K562 (cell line): Measurements from ENCODE around the gene ZFAND2B. TPM values are rescaled to one million over a fixed set of nuclear protein-coding genes. Genes with fewer than 3 reads are reported as not detected.

Source experiments
- ESRRA ChIP-seq: fragments of 450-650 bp; IDR thresholded peaks from 2 replicates; pipeline ENCODE4 v1.6.1; 2014; ENCODE audit warnings: low read depth, mild to moderate bottlenecking, moderate library complexity, borderline replicate concordance
- FOXA1 ChIP-seq: fragments of 450-650 bp; IDR thresholded peaks from 2 replicates; pipeline ENCODE4 v1.6.1; 2016; ENCODE audit warnings: mild to moderate bottlenecking, borderline replicate concordance
- GABPB1 ChIP-seq: sonication (generic); formaldehyde crosslinking; IDR thresholded peaks from 2 replicates; pipeline ENCODE4 v1.8.0; 2022; ENCODE audit warnings: mild to moderate bottlenecking, missing genetic modification reagents
- HNRNPL ChIP-seq: fragments of 200-400 bp; formaldehyde crosslinking; IDR thresholded peaks from 2 replicates; pipeline ENCODE4 v1.6.1; 2017; ENCODE audit warnings: low read depth, mild to moderate bottlenecking, low read length
- ILF3 ChIP-seq: fragments of 450-650 bp; IDR thresholded peaks from 2 replicates; pipeline ENCODE4 v1.6.1; 2018; ENCODE audit warnings: antibody characterized with exemption, mild to moderate bottlenecking, moderate library complexity, borderline replicate concordance
- MEF2A ChIP-seq: IDR thresholded peaks from 2 replicates; pipeline ENCODE4 v1.6.1; 2011; ENCODE audit warnings: low read depth, mild to moderate bottlenecking, low read length, moderate library complexity; ENCODE audit not compliant: control insufficient read depth
- RBBP5 ChIP-seq: fragments of 200-600 bp; sonication (generic); IDR thresholded peaks from 2 replicates; pipeline ENCODE4 v1.6.1; 2012; ENCODE audit warnings: borderline replicate concordance, mild to moderate bottlenecking, low read length, control low read depth, inconsistent platforms; ENCODE audit not compliant: insufficient read depth, poor library complexity, severe bottlenecking
- SAP30 ChIP-seq: fragments of 200-600 bp; sonication (generic); IDR thresholded peaks from 2 replicates; pipeline ENCODE4 v1.6.1; 2012; ENCODE audit warnings: borderline replicate concordance, low read depth, mild to moderate bottlenecking, moderate library complexity, low read length, control low read depth, inconsistent platforms; ENCODE audit not compliant: insufficient read depth, poor library complexity, severe bottlenecking
- YY1 ChIP-seq, 3 experiments: IDR thresholded peaks; 2 replicates each; pipeline ENCODE4 v1.6.1; 2011; ENCODE audit warnings: low read length in 2 of 3, mild to moderate bottlenecking in 2 of 3, moderate library complexity in 2 of 3, borderline replicate concordance in 1 of 3, control low read depth in 1 of 3, low read depth in 1 of 3; ENCODE audit not compliant: insufficient read depth in 3 of 3, insufficient replicate concordance in 2 of 3, control insufficient read depth in 1 of 3, insufficient read length in 1 of 3; ENCODE audit errors: extremely low read depth in 1 of 3
- ZC3H11A ChIP-seq: IDR thresholded peaks from 2 replicates; pipeline ENCODE4 v1.6.1; 2012; ENCODE audit warnings: low read depth, low read length, improper control_type of control experiment
- ZEB2 ChIP-seq: fragments of 450-650 bp; IDR thresholded peaks from 2 replicates; pipeline ENCODE4 v1.6.1; 2016
- polyA plus RNA-seq, 8 experiments: library from polyadenylated mRNA; depleted of rRNA in 4 of 8; stranded (reverse) in 5 of 8; unstranded in 3 of 8; fragments of >200 nt; fragmentation: Nextera tagmentation in 2 of 8; fragmentation: Illumina TruSeq in 1 of 8; extraction: Ambion mirVana in 2 of 8; extraction: Trizol in 1 of 8; gene quantifications; 2 replicates each; pipeline versions ENCODE4 v1.2.1 to v1.2.3, GENCODE V29; 2011 to 2014; ENCODE audit warnings: inconsistent platforms in 1 of 8, missing spikeins in 1 of 8
- total RNA-seq, 7 experiments: library from RNA; depleted of rRNA in 6 of 7; stranded (reverse); fragments of >200 nt in 6 of 7; fragmentation: Illumina TruSeq in 2 of 7; extraction: Trizol in 2 of 7; gene quantifications; 2 replicates each; pipeline versions ENCODE4 v1.2.1 to v1.2.3, GENCODE V29; 2011 to 2021; ENCODE audit warnings: low replicate concordance in 1 of 7
- TF ChIP-seq, protein P1 (sequence below): fragments of 250-450 bp; sonication (Bioruptor Pico); IDR thresholded peaks from 2 replicates; pipeline ENCODE4 v1.4.0; 2020; ENCODE audit warnings: mild to moderate bottlenecking
- TF ChIP-seq, protein P2 (sequence below): fragments of 200-400 bp; formaldehyde crosslinking; IDR thresholded peaks from 2 replicates; pipeline ENCODE4 v1.6.1; 2017; ENCODE audit warnings: mild to moderate bottlenecking, low read depth, low read length, moderate library complexity
- TF ChIP-seq, protein P3 (sequence below): fragments of 250-450 bp; sonication (Bioruptor Pico); IDR thresholded peaks from 2 replicates; pipeline ENCODE4 v1.5.0; 2021

ZFAND2B gene
- total and polyA plus RNA-seq, 9 of the 15 experiments (the other 6 are each of a cell fraction or from before 2014, with no cell fraction given) = 9.9 to 33.3 (median 26.1) TPM

DNA sequence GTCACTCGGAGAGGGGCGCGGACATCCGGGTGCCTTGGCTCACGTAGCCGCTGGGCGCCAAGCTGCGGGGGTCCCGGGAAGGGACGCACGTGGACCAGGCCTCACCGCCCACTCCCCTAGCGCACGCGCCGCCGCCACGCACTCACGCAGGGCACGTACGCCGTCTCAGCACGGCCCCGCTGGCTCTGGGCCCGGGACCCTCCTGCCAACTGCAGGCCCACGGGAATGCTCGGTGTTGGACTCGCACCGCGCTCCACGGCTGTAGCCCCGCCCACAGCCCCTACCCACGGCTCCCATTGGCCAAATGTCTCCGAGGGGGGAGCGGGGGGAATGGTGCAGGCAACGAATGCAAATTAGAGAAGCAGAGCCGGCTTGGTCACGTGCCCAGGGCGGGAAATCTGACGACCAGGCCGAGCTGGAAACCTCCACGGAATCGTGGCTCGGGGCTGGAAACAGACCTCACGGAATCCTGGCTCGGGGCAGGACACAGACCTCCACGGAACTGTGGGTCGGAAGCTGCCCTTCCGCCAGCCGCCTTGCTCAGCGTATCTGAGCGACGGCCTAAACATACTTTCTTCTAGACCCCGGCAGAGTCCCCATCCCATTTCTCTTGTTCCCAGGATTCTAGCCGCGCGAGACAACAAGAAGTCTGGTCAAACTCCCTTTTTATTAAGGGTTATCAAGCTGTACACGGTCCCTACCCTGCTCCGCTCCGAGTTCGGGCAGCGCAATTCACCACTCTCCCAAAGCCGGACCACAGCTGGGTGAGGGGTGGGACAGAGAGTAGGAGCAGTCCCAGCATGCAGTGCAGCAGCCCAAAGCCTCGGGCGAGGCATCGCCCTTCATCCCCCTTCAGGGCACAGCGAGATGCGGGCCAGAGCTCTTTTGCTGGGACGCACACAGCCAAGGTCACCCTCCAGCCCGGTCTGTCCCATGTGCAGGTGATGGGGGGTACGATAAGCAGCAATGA lies 12.4 kb downstream of the ZFAND2B start, which contains the start of gene ABCB6 (continued):
- no peak for TF ChIP-seq ILF3
- TF ChIP-seq FOXA1 = no peak
- 0 out of 2 replicates have a peak, but pooled peaks have one; percentile 10 for TF ChIP-seq ESRRA
- TF ChIP-seq MEF2A = no peak
- TF ChIP-seq GABPB1 (CRISPR knock-in tag) = peak; percentile 55
- TF ChIP-seq, protein P1, sequence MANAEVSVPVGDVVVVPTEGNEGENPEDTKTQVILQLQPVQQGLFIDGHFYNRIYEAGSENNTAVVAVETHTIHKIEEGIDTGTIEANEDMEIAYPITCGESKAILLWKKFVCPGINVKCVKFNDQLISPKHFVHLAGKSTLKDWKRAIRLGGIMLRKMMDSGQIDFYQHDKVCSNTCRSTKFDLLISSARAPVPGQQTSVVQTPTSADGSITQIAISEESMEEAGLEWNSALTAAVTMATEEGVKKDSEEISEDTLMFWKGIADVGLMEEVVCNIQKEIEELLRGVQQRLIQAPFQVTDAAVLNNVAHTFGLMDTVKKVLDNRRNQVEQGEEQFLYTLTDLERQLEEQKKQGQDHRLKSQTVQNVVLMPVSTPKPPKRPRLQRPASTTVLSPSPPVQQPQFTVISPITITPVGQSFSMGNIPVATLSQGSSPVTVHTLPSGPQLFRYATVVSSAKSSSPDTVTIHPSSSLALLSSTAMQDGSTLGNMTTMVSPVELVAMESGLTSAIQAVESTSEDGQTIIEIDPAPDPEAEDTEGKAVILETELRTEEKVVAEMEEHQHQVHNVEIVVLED (CRISPR knock-in tag) = peak; percentile 74
- TF ChIP-seq, protein P2, sequence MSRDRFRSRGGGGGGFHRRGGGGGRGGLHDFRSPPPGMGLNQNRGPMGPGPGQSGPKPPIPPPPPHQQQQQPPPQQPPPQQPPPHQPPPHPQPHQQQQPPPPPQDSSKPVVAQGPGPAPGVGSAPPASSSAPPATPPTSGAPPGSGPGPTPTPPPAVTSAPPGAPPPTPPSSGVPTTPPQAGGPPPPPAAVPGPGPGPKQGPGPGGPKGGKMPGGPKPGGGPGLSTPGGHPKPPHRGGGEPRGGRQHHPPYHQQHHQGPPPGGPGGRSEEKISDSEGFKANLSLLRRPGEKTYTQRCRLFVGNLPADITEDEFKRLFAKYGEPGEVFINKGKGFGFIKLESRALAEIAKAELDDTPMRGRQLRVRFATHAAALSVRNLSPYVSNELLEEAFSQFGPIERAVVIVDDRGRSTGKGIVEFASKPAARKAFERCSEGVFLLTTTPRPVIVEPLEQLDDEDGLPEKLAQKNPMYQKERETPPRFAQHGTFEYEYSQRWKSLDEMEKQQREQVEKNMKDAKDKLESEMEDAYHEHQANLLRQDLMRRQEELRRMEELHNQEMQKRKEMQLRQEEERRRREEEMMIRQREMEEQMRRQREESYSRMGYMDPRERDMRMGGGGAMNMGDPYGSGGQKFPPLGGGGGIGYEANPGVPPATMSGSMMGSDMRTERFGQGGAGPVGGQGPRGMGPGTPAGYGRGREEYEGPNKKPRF = no peak
- TF ChIP-seq HNRNPL = peak; percentile 48; the same call in 1 of the 2 replicates
- TF ChIP-seq ZEB2 = no peak
- TF ChIP-seq RBBP5 = peak; percentile 69
- TF ChIP-seq, protein P3, sequence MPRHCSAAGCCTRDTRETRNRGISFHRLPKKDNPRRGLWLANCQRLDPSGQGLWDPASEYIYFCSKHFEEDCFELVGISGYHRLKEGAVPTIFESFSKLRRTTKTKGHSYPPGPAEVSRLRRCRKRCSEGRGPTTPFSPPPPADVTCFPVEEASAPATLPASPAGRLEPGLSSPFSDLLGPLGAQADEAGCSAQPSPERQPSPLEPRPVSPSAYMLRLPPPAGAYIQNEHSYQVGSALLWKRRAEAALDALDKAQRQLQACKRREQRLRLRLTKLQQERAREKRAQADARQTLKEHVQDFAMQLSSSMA (CRISPR knock-in tag) = peak; percentile 84
- no peak for TF ChIP-seq ZC3H11A
- TF ChIP-seq YY1 (IDR thresholded peaks at IDR 0.05; ENCODE audit: borderline replicate concordance in 1 of 3, control insufficient read depth in 1 of 3, extremely low read depth in 1 of 3, insufficient read depth in 3 of 3, insufficient read length in 1 of 3, insufficient replicate concordance in 2 of 3, low read depth in 1 of 3, low read length in 2 of 3) = peak in 1 of 3 experiments; percentile 36
- TF ChIP-seq SAP30 = peak; percentile 53
